NB4 (cell line): ENCODE data around the gene LCN1.

Experiments
- POLR2A ChIP-seq: IDR thresholded peaks from 2 replicates; pipeline ENCODE4 v1.6.1; 2011; ENCODE audit warnings: mild to moderate bottlenecking; ENCODE audit not compliant: insufficient read length; ENCODE audit errors: extremely low read depth
- TF ChIP-seq, protein P1 (sequence below): IDR thresholded peaks from one replicate; pipeline ENCODE4 v1.5.1; 2012; ENCODE audit warnings: low read depth, low read length
- TF ChIP-seq, protein P2 (sequence below): IDR thresholded peaks from 2 replicates; pipeline ENCODE4 v1.6.1; 2011; ENCODE audit warnings: low read depth, low read length

DNA sequence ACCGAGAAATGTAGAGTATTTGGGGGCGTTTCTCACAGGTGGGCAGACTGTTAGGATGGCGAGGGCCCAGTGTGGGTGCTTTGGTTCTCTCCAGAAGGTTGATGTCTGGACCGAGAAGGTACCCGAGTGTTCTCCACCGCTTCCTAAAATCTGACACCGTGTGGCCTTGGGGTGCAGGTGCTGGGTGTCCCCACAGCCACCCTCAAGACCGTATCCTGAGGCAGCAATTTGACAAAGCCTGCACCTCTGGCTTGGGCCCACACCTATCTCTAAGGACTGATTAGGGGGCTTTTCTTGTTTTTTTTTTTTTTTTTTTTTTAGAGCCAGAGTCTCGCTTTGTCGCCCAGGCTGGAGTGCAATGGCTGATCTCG, 40.3 kb upstream of the LCN1 start:
- TF ChIP-seq, protein P1, sequence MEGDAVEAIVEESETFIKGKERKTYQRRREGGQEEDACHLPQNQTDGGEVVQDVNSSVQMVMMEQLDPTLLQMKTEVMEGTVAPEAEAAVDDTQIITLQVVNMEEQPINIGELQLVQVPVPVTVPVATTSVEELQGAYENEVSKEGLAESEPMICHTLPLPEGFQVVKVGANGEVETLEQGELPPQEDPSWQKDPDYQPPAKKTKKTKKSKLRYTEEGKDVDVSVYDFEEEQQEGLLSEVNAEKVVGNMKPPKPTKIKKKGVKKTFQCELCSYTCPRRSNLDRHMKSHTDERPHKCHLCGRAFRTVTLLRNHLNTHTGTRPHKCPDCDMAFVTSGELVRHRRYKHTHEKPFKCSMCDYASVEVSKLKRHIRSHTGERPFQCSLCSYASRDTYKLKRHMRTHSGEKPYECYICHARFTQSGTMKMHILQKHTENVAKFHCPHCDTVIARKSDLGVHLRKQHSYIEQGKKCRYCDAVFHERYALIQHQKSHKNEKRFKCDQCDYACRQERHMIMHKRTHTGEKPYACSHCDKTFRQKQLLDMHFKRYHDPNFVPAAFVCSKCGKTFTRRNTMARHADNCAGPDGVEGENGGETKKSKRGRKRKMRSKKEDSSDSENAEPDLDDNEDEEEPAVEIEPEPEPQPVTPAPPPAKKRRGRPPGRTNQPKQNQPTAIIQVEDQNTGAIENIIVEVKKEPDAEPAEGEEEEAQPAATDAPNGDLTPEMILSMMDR, result no peak
- no peak for TF ChIP-seq POLR2A
- TF ChIP-seq, protein P2, sequence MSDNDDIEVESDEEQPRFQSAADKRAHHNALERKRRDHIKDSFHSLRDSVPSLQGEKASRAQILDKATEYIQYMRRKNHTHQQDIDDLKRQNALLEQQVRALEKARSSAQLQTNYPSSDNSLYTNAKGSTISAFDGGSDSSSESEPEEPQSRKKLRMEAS, result no peak
